Astrocyte of the cerebellum (primary cell): ENCODE results near the gene TICAM2.

Experiments
- DNase-seq: peaks from one replicate; pipeline ENCODE4 v3.0.0-alpha.2; 2011; ENCODE audit warnings: low read depth
- H3K4me3 ChIP-seq: 2 replicates; pipeline ENCODE4 v1.5.1; 2011; ENCODE audit warnings: mild to moderate bottlenecking, low read depth, low read length, moderate library complexity
- in situ Hi-C: cut with HindIII; loops from 2 replicates; pipeline ENCODE4 v1.10.0; 2017; ENCODE audit warnings: low sequenced_read_pairs
- TF ChIP-seq, protein P1 (sequence below): IDR thresholded peaks from 2 replicates; pipeline ENCODE4 v1.5.1; 2012; ENCODE audit warnings: low read length, low read depth, moderate library complexity, mild to moderate bottlenecking; ENCODE audit errors: missing control alignments

The TICAM2 gene

DNA sequence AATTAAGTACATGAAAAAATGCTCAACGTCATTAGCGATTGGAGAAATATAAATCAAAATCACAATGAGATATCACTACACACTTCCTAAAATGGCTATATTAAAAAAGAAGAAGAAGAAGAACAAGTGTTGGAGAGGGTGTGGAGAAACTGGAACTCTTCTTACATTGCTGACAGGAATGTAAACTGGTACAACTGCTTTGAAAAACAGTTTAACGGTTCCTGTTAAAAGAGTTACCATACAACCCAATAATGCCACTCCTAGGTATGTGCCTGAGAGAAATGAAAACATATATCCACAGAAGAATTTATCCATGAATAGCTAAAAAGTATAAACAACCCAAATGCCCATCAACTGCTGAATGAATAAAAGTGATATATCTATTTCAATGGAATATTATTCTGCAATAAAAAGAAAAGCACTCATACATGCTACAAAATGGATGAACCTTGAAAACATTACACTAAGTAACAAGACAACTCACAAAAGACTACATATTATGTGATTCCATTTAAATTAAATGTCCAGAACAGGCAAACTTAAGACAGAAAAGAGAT, 66.7 kb downstream of the TICAM2 start:
- TF ChIP-seq, protein P1, sequence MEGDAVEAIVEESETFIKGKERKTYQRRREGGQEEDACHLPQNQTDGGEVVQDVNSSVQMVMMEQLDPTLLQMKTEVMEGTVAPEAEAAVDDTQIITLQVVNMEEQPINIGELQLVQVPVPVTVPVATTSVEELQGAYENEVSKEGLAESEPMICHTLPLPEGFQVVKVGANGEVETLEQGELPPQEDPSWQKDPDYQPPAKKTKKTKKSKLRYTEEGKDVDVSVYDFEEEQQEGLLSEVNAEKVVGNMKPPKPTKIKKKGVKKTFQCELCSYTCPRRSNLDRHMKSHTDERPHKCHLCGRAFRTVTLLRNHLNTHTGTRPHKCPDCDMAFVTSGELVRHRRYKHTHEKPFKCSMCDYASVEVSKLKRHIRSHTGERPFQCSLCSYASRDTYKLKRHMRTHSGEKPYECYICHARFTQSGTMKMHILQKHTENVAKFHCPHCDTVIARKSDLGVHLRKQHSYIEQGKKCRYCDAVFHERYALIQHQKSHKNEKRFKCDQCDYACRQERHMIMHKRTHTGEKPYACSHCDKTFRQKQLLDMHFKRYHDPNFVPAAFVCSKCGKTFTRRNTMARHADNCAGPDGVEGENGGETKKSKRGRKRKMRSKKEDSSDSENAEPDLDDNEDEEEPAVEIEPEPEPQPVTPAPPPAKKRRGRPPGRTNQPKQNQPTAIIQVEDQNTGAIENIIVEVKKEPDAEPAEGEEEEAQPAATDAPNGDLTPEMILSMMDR = no peak
- H3K4me3 ChIP-seq = no peak overlapping the region
- no peak for DNase-seq
- in situ Hi-C loops = no loop called here

DNA sequence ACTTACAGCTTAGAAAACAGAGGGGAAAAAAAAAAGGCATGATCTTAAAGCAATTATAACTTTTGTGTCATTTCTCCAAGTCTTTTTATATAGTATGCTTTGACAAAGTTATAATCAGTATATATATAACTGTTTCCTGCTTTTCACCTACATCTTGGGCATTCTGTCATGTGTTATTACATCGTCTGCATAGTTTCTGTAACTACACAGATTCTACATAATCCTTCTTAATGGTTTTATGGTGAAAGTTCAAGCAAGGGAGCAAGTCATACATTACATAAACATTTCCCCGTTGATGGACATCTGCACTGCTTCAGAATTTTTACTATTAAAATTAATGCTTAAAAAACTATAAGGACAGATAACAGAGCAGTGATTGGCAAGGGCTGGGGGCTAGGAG, 69.8 kb downstream of the TICAM2 start:
- TF ChIP-seq, protein P1 = no peak
- DNase-seq = no peak
- in situ Hi-C loops = no loop called here
- H3K4me3 ChIP-seq = no peak overlapping the region

DNA sequence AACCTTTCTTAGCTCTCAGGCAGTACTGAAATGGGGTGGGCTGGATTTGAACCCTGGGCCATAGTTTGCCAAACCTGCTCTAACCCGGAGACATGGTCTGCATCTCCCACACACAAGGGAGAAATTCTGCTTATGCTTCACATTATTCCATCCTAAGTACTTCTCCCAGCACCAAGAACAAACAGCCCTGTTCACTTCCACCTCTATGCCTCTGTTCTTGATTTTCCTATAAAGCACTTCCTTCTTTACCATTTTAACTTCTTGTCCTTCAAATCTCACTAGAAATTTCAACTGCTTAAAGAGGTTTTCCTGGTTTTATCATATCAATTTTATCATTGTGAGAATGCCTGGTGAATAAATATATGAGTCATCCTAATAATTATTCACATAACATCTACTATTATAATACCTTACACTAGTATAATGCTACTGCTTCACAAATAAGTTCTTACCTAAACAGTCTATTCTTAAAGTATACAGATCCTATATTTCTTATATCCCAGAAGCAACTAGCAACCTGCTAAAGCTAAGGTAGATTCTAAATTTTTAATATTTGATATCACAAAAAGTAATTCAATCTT, 70.4 kb downstream of the TICAM2 start:
- TF ChIP-seq, protein P1 = no peak
- in situ Hi-C loops = no loop called here
- no peak for DNase-seq
- H3K4me3 ChIP-seq = no peak overlapping the region

DNA sequence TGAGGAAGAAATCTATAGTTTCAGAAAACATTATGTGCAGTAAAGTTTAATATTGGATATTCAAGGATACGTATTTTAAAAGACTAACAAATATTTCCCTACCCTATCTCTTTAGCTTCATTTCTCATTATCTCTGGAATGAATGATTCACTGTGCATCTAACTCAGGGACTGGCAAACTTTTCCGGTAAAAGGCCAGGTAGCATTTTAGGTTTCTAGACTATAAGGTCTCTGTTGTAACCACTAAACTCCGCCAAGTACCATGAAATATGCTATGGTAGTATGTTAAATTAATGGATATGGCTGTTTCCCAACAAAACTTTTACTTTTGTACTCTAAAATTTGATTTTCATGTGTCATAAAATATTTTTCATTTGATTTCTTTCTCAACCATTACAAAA, 70.9 kb downstream of the TICAM2 start:
- TF ChIP-seq, protein P1 = no peak
- no peak for DNase-seq
- in situ Hi-C loops = no loop called here
- H3K4me3 ChIP-seq = no peak overlapping the region

DNA sequence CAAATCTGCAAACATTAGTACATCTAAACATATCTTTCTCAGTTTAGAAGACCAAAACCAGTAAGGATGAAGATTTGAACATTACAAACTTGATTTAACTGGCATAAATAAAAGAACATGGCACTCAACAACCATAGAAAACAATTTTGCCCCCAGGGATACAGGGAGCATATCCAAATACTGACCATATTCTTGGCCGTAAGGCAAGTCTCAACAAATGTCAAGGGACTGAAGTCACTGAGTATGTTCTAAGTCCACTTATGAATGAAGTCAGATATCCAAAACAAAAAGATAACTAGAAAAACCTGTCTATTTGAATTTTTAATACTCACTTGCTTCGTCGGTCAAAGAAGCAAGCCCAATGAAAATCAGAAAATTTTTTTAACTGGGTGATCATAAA, 71.9 kb downstream of the TICAM2 start:
- no peak for DNase-seq
- TF ChIP-seq, protein P1 = no peak
- in situ Hi-C loops = no loop called here
- no peak overlapping the region for H3K4me3 ChIP-seq
